PC-3 (cell line): ENCODE measurements around the gene PPIE.

Experiments
- EZH2 ChIP-seq: fragments of 300-600 bp; sonication (generic); IDR thresholded peaks from one replicate; pipeline ENCODE4 v1.6.1; 2017; ENCODE audit warnings: antibody characterized with exemption, mild to moderate bottlenecking, low read length; ENCODE audit not compliant: unreplicated experiment
- EZH2phosphoT487 ChIP-seq: fragments of 300-600 bp; sonication (generic); IDR thresholded peaks from 2 replicates; pipeline ENCODE4 v1.6.1; 2018; ENCODE audit warnings: mild to moderate bottlenecking, antibody characterized with exemption, low read length, borderline replicate concordance
- TF ChIP-seq, protein P1 (sequence below): fragments of 300-600 bp; sonication (generic); conservative IDR thresholded peaks from 2 replicates; pipeline ENCODE4 v1.5.1; 2017; ENCODE audit warnings: antibody characterized with exemption, low read depth, mild to moderate bottlenecking, low read length

GRCh38 chr1:39700348-39700747 lies 38.3 kb upstream of the PPIE start:
- TF ChIP-seq, protein P1, sequence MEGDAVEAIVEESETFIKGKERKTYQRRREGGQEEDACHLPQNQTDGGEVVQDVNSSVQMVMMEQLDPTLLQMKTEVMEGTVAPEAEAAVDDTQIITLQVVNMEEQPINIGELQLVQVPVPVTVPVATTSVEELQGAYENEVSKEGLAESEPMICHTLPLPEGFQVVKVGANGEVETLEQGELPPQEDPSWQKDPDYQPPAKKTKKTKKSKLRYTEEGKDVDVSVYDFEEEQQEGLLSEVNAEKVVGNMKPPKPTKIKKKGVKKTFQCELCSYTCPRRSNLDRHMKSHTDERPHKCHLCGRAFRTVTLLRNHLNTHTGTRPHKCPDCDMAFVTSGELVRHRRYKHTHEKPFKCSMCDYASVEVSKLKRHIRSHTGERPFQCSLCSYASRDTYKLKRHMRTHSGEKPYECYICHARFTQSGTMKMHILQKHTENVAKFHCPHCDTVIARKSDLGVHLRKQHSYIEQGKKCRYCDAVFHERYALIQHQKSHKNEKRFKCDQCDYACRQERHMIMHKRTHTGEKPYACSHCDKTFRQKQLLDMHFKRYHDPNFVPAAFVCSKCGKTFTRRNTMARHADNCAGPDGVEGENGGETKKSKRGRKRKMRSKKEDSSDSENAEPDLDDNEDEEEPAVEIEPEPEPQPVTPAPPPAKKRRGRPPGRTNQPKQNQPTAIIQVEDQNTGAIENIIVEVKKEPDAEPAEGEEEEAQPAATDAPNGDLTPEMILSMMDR, result no peak
- TF ChIP-seq EZH2 (no peak), EZH2phosphoT487 (no peak)
